Mammary epithelial cell (primary cell): Measurements from ENCODE around the gene SPATA32.

Experiments used
- EZH2 ChIP-seq: IDR thresholded peaks from 2 replicates; pipeline ENCODE4 v1.6.1; 2012; ENCODE audit warnings: low read length, inconsistent platforms, borderline replicate concordance
- TF ChIP-seq, protein P1 (sequence below), 2 donors: IDR thresholded peaks in 1 of 2; conservative IDR thresholded peaks in 1 of 2; 2 replicates each; pipeline ENCODE4 v1.5.1; 2011 to 2012; ENCODE audit warnings: inconsistent platforms in 2 of 2, low read length in 2 of 2, mild to moderate bottlenecking in 2 of 2, control low read depth in 1 of 2, low read depth in 1 of 2; ENCODE audit not compliant: insufficient read depth in 1 of 2; ENCODE audit errors: extremely low read depth in 1 of 2

GRCh38 chr17:45266372-45266926, 4.6 kb upstream of the SPATA32 start:
- TF ChIP-seq, protein P1, sequence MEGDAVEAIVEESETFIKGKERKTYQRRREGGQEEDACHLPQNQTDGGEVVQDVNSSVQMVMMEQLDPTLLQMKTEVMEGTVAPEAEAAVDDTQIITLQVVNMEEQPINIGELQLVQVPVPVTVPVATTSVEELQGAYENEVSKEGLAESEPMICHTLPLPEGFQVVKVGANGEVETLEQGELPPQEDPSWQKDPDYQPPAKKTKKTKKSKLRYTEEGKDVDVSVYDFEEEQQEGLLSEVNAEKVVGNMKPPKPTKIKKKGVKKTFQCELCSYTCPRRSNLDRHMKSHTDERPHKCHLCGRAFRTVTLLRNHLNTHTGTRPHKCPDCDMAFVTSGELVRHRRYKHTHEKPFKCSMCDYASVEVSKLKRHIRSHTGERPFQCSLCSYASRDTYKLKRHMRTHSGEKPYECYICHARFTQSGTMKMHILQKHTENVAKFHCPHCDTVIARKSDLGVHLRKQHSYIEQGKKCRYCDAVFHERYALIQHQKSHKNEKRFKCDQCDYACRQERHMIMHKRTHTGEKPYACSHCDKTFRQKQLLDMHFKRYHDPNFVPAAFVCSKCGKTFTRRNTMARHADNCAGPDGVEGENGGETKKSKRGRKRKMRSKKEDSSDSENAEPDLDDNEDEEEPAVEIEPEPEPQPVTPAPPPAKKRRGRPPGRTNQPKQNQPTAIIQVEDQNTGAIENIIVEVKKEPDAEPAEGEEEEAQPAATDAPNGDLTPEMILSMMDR (conservative IDR thresholded peaks at IDR 0.05 in 1 of 2, IDR thresholded peaks at IDR 0.05 in 1 of 2; ENCODE audit: extremely low read depth in 1 of 2, insufficient read depth in 1 of 2, low read depth in 1 of 2, low read length in 2 of 2) = no peak
- no peak for TF ChIP-seq EZH2
